Peyer's patch (tissue), 4 donors: ENCODE data around the gene BCAS3. TPM values are rescaled to one million over a fixed set of nuclear protein-coding genes. Genes with fewer than 3 reads are reported as not detected.

Source experiments
- DNase-seq, 3 donors: peaks; one replicate each; pipeline ENCODE4 v3.0.0-alpha.2; 2017 to 2019
- H3K27ac ChIP-seq, 4 donors: fragments of 200-600 bp; sonication (generic); one replicate each; pipeline ENCODE4 v1.5.1; 2016 to 2019
- H3K27me3 ChIP-seq, 2 donors: fragments of 200-600 bp; sonication (generic); one replicate each; pipeline ENCODE4 v1.5.1; 2019
- H3K36me3 ChIP-seq, 3 donors: fragments of 200-600 bp; sonication (generic); one replicate each; pipeline ENCODE4 v1.5.1; 2016 to 2019
- H3K4me1 ChIP-seq, 4 donors: fragments of 200-600 bp; sonication (generic); one replicate each; pipeline ENCODE4 v1.5.1; 2016 to 2019
- H3K4me3 ChIP-seq, 4 donors: fragments of 200-600 bp; sonication (generic); 1 replicate in 3 of 4; 2 replicates in 1 of 4; pipeline ENCODE4 v1.5.1; 2016 to 2019; ENCODE audit warnings: mild to moderate bottlenecking in 1 of 4
- H3K9me3 ChIP-seq, 4 donors: fragments of 200-600 bp; sonication (generic); one replicate each; pipeline ENCODE4 v1.5.1; 2016 to 2019; ENCODE audit warnings: mild to moderate bottlenecking in 1 of 4
- CTCF ChIP-seq, 6 experiments: fragments of 450-650 bp in 4 of 6; fragments of 200-600 bp in 2 of 6; sonication (generic) in 1 of 6; IDR thresholded peaks; one replicate each; pipeline ENCODE4 v1.5.1; 2017 to 2019; ENCODE audit warnings: antibody characterized with exemption in 6 of 6, mild to moderate bottlenecking in 3 of 6, moderate library complexity in 1 of 6
- POLR2A ChIP-seq, 2 donors: fragments of 450-650 bp; IDR thresholded peaks; one replicate each; pipeline ENCODE4 v1.5.1; 2017; ENCODE audit warnings: antibody characterized with exemption in 2 of 2, mild to moderate bottlenecking in 2 of 2, moderate library complexity in 2 of 2
- total RNA-seq, 4 donors: library from RNA; depleted of rRNA; stranded (reverse); fragments of >200 nt; gene quantifications; one replicate each; pipeline ENCODE4 v1.1.0, GENCODE V29; 2016

BCAS3 gene
- total RNA-seq, 4 donors from 2014 or later: 25.7 to 109 (median 57.1) TPM

DNA sequence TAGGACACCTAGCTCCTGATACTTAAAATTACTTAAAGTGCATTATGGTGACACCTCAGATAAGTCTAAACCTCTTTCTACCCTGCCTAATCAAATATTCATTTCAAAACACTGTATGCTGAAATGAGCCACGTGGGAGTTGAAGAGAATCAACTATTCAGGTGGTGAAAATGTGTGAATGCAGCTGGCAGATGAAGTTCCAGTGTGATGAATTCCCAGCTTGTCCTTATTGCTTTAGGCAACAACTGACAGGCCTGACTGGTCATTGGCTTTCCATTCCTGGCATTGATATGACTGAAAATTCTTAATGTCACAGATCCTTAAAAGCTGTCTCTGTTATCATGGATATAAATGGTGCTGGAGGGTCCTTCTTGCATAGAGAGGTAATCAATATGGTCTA is 420.1 kb downstream of the BCAS3 start:
- DNase-seq: no peak
- H3K4me3 ChIP-seq: no peak overlapping the region

GRCh38 chr17:61106354-61106753 is 428.7 kb downstream of the BCAS3 start:
- Histone ChIP-seq H3K9me3 (no peaks in the 10 kb centered on the region), H3K4me3 (no peak overlapping the region), H3K27ac (no peak overlapping the region), H3K36me3 (no peaks in the 10 kb centered on the region), H3K27me3 (no peaks in the 10 kb centered on the region), H3K4me1 (no peaks in the 10 kb centered on the region)
- DNase-seq: no peak
- TF ChIP-seq POLR2A (IDR thresholded peaks at IDR 0.05): no peak
- TF ChIP-seq CTCF (IDR thresholded peaks at IDR 0.05): no peak

More for the DNA sequence above, 420.1 kb downstream of the BCAS3 start:
- H3K4me1 ChIP-seq: no peaks in the 10 kb centered on the region
- H3K27me3 ChIP-seq: no peaks in the 10 kb centered on the region
- H3K27ac ChIP-seq: no peak overlapping the region
- no peaks in the 10 kb centered on the region for H3K36me3 ChIP-seq
- no peak for TF ChIP-seq POLR2A (IDR thresholded peaks at IDR 0.05)
- TF ChIP-seq CTCF (IDR thresholded peaks at IDR 0.05): no peak
- no peaks in the 10 kb centered on the region for H3K9me3 ChIP-seq

- DNase-seq: no peak
- Histone ChIP-seq H3K27ac (no peak overlapping the region), H3K4me1 (no peaks in the 10 kb centered on the region), H3K36me3 (no peaks in the 10 kb centered on the region), H3K9me3 (peaks cover 0 to 10% (median 0%) of the 10 kb centered on the region in 4 donors), H3K4me3 (no peak overlapping the region), H3K27me3 (no peaks in the 10 kb centered on the region)
- TF ChIP-seq CTCF (IDR thresholded peaks at IDR 0.05) (no peak), POLR2A (IDR thresholded peaks at IDR 0.05) (no peak)
Observed at GRCh38 chr17:61116577-61116976, 438.9 kb downstream of the BCAS3 start.

GRCh38 chr17:61117983-61118382 is 440.3 kb downstream of the BCAS3 start:
- Histone ChIP-seq H3K4me1 (no peaks in the 10 kb centered on the region), H3K4me3 (no peak overlapping the region), H3K27ac (no peak overlapping the region), H3K27me3 (no peaks in the 10 kb centered on the region), H3K9me3 (peaks cover 0 to 10% (median 0%) of the 10 kb centered on the region in 4 donors), H3K36me3 (no peaks in the 10 kb centered on the region)
- TF ChIP-seq POLR2A (IDR thresholded peaks at IDR 0.05): no peak
- no peak for TF ChIP-seq CTCF (IDR thresholded peaks at IDR 0.05)
- no peak for DNase-seq

DNA sequence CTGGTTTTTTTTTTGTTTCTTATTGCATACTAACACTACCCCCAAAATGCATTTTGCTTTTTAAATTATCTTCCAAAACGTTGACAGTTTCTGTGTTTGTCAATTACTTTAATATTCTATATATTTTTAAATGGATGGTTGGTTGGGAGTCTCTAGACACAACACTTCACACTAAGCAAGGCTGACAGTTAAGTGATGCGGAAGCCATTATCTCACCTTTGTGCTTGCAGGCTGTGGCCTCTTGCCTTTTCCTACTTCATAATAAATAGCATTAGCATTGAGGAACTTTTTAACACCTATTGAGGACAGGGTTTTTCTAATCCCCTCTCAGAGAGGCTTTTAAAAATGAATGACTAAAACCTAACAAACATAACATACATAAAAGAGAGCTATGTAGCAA is 441.2 kb downstream of the BCAS3 start:
- Histone ChIP-seq H3K27ac (no peak overlapping the region), H3K4me1 (no peaks in the 10 kb centered on the region), H3K4me3 (no peak overlapping the region), H3K36me3 (no peaks in the 10 kb centered on the region), H3K27me3 (no peaks in the 10 kb centered on the region), H3K9me3 (peaks cover 0 to 10% (median 0%) of the 10 kb centered on the region in 4 donors)
- TF ChIP-seq CTCF (IDR thresholded peaks at IDR 0.05) (no peak), POLR2A (IDR thresholded peaks at IDR 0.05) (no peak)
- no peak for DNase-seq

DNA sequence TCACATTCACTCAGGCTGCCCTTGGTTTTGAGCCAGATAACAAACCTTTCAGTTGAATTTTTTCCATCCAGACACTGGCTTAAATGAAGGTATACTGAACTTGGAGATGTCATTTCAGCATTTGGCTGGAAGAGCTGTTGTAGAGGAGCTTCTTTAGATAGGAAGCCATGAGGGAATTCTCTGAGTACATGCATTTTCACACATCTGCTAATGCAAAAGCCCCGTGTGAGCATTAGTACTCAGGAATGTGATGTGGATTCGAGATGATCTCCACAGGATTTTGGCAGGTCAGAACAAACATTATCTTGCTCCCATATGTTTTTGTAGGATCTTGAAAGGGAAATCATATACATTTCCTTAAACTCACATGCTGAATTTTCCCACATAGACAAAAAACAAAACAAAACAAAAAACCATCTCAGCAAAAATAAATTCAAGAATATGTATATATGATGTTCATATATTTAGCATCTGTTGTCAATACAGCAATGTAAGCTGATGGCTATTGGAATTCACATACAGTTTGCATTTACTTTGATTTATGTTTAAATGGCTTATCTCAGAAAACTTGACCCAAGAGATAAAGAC is 444.8 kb downstream of the BCAS3 start:
- TF ChIP-seq POLR2A (IDR thresholded peaks at IDR 0.05): no peak
- no peak for TF ChIP-seq CTCF (IDR thresholded peaks at IDR 0.05)
- H3K27ac ChIP-seq: no peak overlapping the region
- DNase-seq: no peak

More for the DNA sequence above, 444.8 kb downstream of the BCAS3 start:
- no peaks in the 10 kb centered on the region for H3K27me3 ChIP-seq
- H3K36me3 ChIP-seq: no peaks in the 10 kb centered on the region
- no peak overlapping the region for H3K4me3 ChIP-seq
- H3K4me1 ChIP-seq: no peaks in the 10 kb centered on the region
- H3K9me3 ChIP-seq: no peaks in the 10 kb centered on the region
